ENCODE data around the gene SEMA5B. TPM values are rescaled to one million over a fixed set of nuclear protein-coding genes. Genes with fewer than 3 reads are reported as not detected.

SEMA5B gene
- total RNA-seq, 3 donors from 2014 or later, result 0.15 to 0.33 (median 0.32) TPM

DNA sequence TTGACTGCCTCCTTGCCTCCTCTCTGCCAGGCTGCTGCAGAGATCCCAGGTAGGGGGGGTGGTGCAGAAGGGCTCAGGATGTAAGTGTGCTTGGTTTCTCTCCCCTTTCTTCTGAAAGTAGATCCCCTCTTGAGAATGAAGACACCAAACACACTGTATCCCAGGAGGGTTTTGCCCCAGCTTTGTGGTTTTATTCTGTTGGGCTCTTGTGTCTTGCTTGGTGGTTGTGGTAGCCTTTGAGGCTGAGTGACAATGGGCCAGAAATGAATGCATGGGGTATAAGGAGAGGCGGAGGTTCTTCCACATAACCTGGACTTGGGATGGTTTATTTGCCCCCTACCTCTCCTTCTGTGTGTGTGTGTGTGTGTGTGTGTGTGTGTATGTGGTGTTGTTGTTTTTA lies 45.0 kb upstream of the SEMA5B start:
- no peak for DNase-seq (ENCODE audit: low spot score in 2 of 2)
- H3K36me3 ChIP-seq, result no peaks in the 10 kb centered on the region
- TF ChIP-seq POLR2A (IDR thresholded peaks at IDR 0.05) (no peak), POLR2AphosphoS5 (IDR thresholded peaks at IDR 0.05) (no peak)
- TF ChIP-seq, protein P1, sequence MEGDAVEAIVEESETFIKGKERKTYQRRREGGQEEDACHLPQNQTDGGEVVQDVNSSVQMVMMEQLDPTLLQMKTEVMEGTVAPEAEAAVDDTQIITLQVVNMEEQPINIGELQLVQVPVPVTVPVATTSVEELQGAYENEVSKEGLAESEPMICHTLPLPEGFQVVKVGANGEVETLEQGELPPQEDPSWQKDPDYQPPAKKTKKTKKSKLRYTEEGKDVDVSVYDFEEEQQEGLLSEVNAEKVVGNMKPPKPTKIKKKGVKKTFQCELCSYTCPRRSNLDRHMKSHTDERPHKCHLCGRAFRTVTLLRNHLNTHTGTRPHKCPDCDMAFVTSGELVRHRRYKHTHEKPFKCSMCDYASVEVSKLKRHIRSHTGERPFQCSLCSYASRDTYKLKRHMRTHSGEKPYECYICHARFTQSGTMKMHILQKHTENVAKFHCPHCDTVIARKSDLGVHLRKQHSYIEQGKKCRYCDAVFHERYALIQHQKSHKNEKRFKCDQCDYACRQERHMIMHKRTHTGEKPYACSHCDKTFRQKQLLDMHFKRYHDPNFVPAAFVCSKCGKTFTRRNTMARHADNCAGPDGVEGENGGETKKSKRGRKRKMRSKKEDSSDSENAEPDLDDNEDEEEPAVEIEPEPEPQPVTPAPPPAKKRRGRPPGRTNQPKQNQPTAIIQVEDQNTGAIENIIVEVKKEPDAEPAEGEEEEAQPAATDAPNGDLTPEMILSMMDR (IDR thresholded peaks at IDR 0.05), result no peak
- intact Hi-C loops (cut with DNase I; ENCODE audit: low total_unique reads), result no loop called here
- no peak overlapping the region for H3K27ac ChIP-seq
- no peaks in the 10 kb centered on the region for H3K27me3 ChIP-seq
- no peak overlapping the region for H3K4me3 ChIP-seq
- H3K4me1 ChIP-seq, result peaks cover 0 to 5% of the 10 kb centered on the region in 2 donors
- H3K9me3 ChIP-seq, result no peaks in the 10 kb centered on the region

DNA sequence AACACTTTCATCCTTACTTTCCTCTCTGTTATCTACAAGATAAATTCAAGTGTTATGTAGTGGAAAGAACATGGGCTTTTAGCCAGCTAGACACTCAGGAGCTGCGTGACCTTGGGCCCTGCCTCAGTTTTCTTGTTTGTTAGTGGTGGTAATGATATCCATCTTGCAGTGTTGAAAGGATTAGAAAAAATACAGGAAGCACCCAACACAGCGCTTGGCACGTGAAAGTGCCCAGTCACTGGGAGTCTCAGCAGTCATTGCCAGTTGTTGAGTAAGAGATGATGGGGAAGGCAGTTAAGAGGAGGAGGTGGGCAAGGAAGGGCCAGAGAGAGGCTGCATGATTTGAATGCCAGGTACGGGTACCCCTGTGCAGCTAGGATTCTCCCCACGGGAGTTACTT lies 44.6 kb upstream of the SEMA5B start:
- H3K27me3 ChIP-seq, result no peaks in the 10 kb centered on the region
- intact Hi-C loops (cut with DNase I; ENCODE audit: low total_unique reads), result no loop called here
- no peak overlapping the region for H3K4me3 ChIP-seq
- no peak for DNase-seq (ENCODE audit: low spot score in 2 of 2)
- H3K9me3 ChIP-seq, result no peaks in the 10 kb centered on the region
- no peak overlapping the region for H3K27ac ChIP-seq
- no peak for TF ChIP-seq POLR2A (IDR thresholded peaks at IDR 0.05)
- TF ChIP-seq, protein P1 (IDR thresholded peaks at IDR 0.05), result no peak
- TF ChIP-seq POLR2AphosphoS5 (IDR thresholded peaks at IDR 0.05), result no peak
- no peaks in the 10 kb centered on the region for H3K36me3 ChIP-seq
- H3K4me1 ChIP-seq, result peaks cover 0 to 5% of the 10 kb centered on the region in 2 donors

DNA sequence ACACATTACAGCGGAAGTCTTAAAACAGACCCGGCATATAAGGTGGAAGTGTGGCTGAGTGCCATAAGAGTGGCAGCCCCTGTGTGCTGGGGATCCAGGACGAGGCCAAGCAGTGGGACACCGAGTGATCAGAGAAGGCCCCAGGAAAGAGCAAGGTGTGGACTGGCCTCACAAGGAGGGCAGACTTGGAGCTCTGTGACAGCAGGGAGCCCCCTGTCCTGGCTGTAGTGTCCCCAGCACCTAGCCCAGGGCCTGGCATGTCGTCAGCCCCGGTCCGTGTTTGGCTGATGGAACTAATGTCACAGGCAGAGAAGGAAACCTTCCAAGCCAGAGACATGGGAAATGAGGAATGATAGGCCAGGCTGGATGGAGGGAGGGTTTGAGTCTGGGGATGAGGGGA lies 44.0 kb upstream of the SEMA5B start:
- intact Hi-C loops (cut with DNase I; ENCODE audit: low total_unique reads), result no loop called here
- H3K4me3 ChIP-seq, result no peak overlapping the region
- H3K4me1 ChIP-seq, result peaks cover 0 to under 1% of the 10 kb centered on the region in 2 donors

DNA sequence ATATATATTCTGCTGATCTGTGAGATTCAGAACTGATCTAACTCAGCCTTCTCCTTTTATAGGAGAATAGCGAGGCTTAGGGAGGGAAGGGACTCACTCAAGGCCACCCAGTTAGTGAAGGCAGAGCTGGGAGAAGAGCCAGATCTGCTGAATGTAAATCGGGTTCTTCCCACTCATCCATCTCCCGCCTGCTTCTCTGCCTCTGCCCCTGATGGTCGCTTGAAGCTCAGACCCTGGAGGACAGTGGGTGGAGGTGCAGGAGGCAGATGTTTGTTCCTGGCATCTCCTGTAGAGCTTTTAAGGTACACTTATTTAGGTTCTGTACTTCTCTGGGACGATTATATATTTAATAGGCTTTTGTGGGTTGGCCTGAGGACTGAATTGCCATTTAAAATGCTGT lies 43.6 kb upstream of the SEMA5B start:
- no peak overlapping the region for H3K27ac ChIP-seq

More for the DNA sequence above, 44.0 kb upstream of the SEMA5B start:
- TF ChIP-seq, protein P1 (IDR thresholded peaks at IDR 0.05), result no peak
- TF ChIP-seq POLR2A (IDR thresholded peaks at IDR 0.05), result no peak
- no peak for TF ChIP-seq POLR2AphosphoS5 (IDR thresholded peaks at IDR 0.05)
- no peaks in the 10 kb centered on the region for H3K27me3 ChIP-seq
- no peak overlapping the region for H3K27ac ChIP-seq
- no peaks in the 10 kb centered on the region for H3K9me3 ChIP-seq
- H3K36me3 ChIP-seq, result no peaks in the 10 kb centered on the region
- DNase-seq (ENCODE audit: low spot score in 2 of 2), result no peak

DNA sequence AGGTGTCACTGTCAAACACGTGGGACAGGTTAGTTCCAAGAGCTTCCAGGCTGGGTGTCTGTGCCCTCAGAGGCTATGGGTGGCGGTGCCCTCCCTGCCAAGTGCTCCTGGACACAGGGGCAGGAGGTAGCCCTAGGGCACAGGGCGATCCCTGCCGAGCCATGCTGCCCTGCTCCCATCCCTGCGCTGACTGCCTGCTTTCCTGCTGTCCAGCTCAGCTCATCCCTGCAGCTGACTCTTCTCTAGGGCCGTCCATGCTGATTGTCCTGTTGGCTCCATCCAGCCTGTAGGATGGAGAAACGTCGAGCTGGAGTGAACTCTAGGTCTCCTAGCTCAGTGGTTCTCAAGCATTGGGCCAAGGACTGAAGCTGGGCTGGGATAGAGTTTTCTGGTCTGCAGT lies 42.9 kb upstream of the SEMA5B start:
- Histone ChIP-seq H3K4me1 (no peaks in the 10 kb centered on the region), H3K36me3 (no peaks in the 10 kb centered on the region), H3K4me3 (no peak overlapping the region), H3K27ac (no peak overlapping the region), H3K27me3 (no peaks in the 10 kb centered on the region), H3K9me3 (no peaks in the 10 kb centered on the region)
- intact Hi-C loops (cut with DNase I; ENCODE audit: low total_unique reads), result no loop called here
- no peak for DNase-seq (ENCODE audit: low spot score in 2 of 2)
- TF ChIP-seq, protein P1 (IDR thresholded peaks at IDR 0.05), result no peak
- TF ChIP-seq POLR2A (IDR thresholded peaks at IDR 0.05), result no peak
- no peak for TF ChIP-seq POLR2AphosphoS5 (IDR thresholded peaks at IDR 0.05)

More for the DNA sequence above, 43.6 kb upstream of the SEMA5B start:
- Histone ChIP-seq H3K27me3 (no peaks in the 10 kb centered on the region), H3K4me1 (no peaks in the 10 kb centered on the region), H3K36me3 (no peaks in the 10 kb centered on the region), H3K9me3 (no peaks in the 10 kb centered on the region), H3K4me3 (no peak overlapping the region)
- TF ChIP-seq, protein P1 (IDR thresholded peaks at IDR 0.05), result no peak
- no peak for TF ChIP-seq POLR2AphosphoS5 (IDR thresholded peaks at IDR 0.05)
- TF ChIP-seq POLR2A (IDR thresholded peaks at IDR 0.05), result no peak
- intact Hi-C loops (cut with DNase I; ENCODE audit: low total_unique reads), result no loop called here
- no peak for DNase-seq (ENCODE audit: low spot score in 2 of 2)

Measured in breast epithelium (tissue), 4 donors.